KOPT-K1 (cell line): ENCODE data around the gene BRD2.

Experiments used
- H3K27ac ChIP-seq: fragments of 200-600 bp; sonication (generic); 2 replicates; pipeline ENCODE4 v1.5.1; 2016; ENCODE audit warnings: antibody characterized with exemption, mild to moderate bottlenecking, low read depth, low read length; ENCODE audit not compliant: poor library complexity, severe bottlenecking
- H3K36me3 ChIP-seq: fragments of 200-600 bp; sonication (generic); 2 replicates; pipeline ENCODE4 v1.5.1; 2017; ENCODE audit warnings: antibody characterized with exemption, mild to moderate bottlenecking, low read length, moderate library complexity; ENCODE audit not compliant: insufficient read depth
- H3K9me3 ChIP-seq: fragments of 200-600 bp; sonication (generic); 2 replicates; pipeline ENCODE4 v1.5.1; 2017; ENCODE audit warnings: antibody characterized with exemption, low read length, mild to moderate bottlenecking; ENCODE audit not compliant: insufficient read depth, poor library complexity, severe bottlenecking

Gene BRD2

DNA sequence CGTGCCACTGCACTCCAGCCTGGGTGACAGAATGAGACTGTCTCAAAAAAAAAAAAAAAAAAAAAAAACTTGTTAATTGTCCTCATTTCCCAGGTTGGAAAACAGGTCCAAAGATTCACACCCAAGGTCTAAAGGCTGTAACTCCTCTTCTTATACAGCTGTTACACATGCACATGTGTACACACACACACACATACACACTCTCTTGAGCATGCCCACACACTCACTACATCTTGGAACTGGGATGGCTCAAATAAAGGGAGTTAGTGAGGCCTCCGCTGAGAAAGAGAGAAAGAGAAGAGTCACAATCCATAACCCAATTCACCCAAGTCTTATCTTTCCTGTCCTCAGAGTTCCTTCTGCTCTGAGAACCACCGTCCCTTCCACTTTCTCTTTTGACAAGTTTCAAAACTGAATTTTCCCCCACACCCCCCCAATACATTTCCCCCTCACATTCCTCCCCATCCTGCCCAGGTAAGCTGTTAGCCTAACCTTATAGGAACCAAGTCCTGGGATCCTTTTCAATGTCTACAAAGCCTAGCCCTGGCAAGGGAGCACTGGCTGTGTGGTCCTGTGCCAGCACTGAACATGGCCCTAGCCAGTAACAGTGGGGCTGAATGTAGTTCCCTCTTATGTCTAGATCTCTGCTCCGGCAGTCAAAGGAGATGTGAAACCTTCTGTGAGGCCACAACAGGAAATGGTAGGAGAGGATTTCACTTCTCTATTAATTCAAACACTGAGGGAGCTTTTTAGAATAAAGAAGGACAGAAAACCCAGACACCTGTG, 24.3 kb upstream of the BRD2 start:
- H3K36me3 ChIP-seq, result no peaks in the 10 kb centered on the region

DNA sequence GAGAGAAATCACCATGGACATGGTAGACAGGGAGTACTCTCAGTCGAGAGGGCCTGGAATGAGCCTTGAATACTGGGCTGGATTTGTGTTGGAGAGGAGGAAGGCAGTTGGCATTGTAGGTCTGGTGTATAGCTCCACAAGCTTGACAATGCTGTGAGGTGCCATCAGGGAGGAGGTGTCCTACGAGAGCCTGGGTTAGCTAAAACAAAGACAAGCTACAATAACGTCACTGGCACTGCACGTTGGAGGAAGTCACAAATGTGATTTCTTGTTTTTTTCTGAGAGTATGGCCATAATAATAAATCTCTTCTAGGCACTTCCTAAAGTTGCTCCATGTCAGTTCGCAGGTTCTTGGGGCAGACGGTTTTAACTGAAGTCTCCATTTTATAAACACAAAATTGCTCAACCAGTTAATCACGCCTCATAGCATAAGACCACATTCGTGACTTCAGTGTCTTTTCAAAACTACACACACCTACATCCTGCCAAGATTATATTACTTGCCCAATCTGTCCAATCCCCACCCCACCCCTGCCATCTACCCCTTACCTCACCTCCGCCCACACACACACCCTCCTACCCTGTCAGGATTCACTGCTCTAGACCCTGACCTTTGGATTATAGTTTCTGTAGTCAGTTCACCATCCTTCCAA, 23.2 kb upstream of the BRD2 start:
- no peaks in the 10 kb centered on the region for H3K36me3 ChIP-seq
- peak overlapping the region; percentile 80 for H3K27ac ChIP-seq
- peaks cover 2% of the 10 kb centered on the region for H3K9me3 ChIP-seq

More for the DNA sequence above, 24.3 kb upstream of the BRD2 start:
- peak overlapping the region; percentile 80 for H3K27ac ChIP-seq
- H3K9me3 ChIP-seq, result peaks cover 2% of the 10 kb centered on the region

DNA sequence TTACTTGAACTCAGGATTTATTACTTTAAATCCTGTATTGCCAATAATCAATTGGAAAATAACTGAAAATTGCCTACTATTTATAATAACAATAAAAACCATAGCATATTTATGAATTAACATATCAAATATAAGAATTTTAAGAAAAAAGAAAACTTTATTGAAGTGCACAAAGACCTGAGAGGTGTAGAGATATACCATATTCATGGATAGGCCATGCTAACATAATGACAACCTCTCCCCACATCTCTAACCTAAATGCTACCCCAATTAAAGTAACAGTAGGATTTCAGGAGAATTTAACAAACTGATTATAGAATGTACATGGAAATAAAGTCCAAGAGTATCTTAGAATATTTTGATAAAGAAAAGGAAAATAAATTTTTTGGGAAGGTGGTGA, 22.4 kb upstream of the BRD2 start:
- Histone ChIP-seq H3K27ac (no peak overlapping the region), H3K9me3 (peaks cover 2% of the 10 kb centered on the region), H3K36me3 (no peaks in the 10 kb centered on the region)

DNA sequence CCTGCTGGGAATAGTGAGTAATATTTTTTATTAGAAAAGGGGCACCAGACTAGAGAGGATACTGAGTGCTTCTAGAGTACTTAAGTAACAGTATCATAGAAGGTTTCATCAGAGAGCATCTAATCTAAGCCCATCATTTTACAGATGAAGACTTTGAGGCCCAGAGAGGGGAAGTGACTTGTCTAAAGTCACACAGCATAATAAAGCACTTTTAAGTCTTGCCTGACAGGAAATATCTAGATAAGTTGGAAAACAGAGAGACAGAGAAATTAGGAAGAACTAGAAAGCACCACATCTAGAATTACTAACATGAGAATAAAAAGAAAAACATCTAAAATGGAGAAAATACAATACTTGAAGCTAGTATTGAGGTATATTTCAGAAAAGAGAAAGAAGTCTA, 21.5 kb upstream of the BRD2 start:
- Histone ChIP-seq H3K36me3 (no peaks in the 10 kb centered on the region), H3K27ac (no peak overlapping the region), H3K9me3 (peaks cover 2% of the 10 kb centered on the region)

DNA sequence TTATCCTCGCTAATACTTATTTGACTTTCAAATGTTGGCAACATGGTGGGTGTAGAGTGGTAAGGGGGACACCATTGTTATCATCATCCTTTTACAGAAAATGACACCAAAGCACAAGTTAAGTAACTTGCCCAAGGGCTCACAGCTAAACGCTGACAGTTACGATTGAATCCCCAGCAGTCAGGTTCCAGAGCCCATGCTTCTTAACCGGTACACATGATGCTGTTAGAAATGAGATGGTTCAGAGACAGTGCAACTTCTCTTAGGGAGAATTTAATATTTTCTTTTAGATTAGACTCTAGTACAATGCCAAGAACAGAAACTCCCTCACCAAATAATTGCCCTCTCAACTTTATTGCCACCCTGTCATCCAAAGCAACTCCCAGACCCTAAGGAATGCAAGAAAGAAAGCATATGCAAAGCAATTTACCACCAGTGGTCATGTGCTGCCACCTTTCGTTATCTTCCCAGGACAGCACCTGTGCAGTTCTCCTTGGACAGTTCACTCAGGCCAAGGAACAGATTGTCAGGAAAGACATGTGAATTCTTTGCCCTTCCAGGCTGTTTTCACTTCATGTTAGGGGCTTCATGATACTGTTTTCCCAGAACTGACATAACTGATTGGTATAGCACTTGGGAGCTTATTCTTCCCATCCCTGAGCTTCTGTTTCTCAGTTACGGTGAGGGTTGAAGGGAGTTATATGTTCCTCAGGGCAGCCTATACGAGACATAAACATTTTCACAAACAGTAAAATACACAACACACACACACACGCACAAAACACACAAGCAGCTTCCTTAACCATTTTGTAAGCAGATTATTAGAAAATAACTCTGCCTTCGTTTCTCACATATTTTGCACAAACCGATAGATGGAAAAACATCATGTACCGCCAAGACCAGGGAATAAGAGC, 20.6 kb upstream of the BRD2 start:
- Histone ChIP-seq H3K9me3 (peaks cover 2% of the 10 kb centered on the region), H3K27ac (no peak overlapping the region), H3K36me3 (no peaks in the 10 kb centered on the region)

DNA sequence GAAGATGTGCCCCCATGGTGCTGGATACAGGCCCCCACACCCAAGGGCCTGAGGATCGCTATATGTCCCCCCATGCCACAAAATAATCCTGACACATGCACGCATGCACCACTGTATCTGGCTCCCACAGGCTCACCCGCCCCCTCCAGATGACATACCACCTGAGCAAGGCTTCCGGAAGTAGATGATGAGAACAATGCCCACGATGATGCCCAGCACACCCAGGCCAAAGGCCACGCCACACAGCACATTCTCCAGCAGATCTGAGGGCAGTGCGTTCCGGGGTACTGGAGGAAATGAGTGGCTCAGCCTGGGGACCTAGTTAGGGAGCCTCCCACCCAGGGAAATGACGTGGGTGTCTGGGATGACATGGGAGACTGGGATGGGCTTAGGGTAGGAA, 19.3 kb upstream of the BRD2 start:
- H3K36me3 ChIP-seq, result no peaks in the 10 kb centered on the region
- no peak overlapping the region for H3K27ac ChIP-seq

DNA sequence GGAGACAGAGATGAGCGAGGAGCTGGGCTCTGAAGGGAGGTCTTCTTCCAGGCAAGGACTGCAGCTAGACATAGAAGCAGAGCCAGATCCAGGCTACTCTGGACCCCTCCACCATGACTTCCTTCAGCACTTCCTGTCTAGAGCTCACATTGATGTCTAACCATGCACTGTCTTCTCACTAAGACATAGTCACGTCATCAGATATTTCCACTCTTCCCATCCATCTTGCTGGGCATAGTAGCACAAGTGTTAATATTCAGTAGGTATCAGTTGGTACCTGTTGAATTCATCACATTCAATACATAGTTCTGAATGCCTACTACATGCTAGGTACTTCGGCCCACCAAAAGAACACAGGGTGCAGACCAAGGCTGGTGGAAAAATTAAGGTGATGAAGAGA, 18.4 kb upstream of the BRD2 start:
- Histone ChIP-seq H3K9me3 (peaks cover 2% of the 10 kb centered on the region), H3K27ac (no peak overlapping the region), H3K36me3 (no peaks in the 10 kb centered on the region)

More for the DNA sequence above, 19.3 kb upstream of the BRD2 start:
- peaks cover 2% of the 10 kb centered on the region for H3K9me3 ChIP-seq

DNA sequence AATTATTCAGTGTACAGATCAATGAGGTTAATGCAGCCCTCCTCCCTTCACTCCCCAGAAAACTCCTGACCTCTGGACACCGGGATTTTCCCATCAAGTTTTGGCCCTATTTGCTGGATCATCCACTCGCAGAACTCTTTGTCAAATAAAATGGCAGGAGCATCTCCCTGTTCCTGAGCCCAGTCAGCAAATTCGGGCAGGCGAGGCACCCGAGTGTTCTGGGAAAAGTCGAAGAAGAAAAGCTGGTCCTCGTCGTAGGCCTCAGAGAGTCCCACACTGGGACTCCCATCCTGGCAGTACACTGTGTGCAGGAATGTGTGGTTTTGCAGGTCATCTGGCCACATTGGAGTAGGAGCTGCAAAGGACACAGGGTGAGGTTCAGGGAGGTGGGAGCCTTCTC, 17.9 kb upstream of the BRD2 start:
- H3K9me3 ChIP-seq, result peaks cover 2% of the 10 kb centered on the region
- no peak overlapping the region for H3K27ac ChIP-seq

DNA sequence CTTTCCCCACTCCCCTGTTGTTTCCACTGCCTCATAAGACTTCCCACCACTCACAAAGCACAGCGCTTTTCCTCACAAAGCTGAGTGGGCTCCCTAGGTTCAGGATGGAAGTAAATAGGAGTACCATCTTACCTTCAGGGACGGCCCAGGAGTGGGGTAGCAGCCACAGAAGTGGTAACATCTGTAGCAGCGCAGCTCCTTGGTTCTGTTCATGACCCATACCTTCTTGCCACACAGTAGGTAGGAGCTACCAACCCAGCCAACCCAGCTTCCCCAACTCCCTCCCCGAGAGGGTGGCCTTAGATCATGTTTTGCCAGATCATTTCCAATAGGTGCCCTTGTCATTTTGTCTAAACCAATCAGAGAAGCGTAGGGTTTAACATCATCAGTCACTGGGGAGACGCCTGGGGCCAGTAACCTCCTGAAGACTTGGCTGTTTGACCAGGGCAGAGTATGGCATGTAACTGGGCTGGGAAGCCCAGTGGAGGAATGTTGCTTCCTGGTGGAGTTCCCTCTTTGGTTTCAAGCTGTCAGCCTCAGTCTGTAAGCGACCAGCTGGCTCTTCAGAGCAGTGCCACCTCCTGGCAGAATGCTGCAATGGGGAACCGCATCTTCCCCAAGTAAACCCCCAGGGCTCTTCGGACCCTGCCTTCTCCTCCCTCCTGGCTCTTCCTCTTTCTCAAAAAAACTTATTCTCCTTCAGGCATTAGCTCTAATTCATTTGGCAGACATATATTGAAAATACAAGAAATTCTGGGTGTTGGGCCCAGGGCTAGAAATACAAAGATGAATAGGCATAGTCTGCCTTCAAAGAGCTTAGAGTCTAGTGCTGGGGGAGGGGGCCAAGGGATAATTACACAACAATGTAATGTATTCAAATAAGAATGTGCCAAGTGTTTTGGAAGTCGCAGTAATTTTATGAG, 15.3 kb upstream of the BRD2 start, which contains the start of gene HLA-DMA:
Gene HLA-DMA (minus strand): TSS at position 281 of the 923 bp plus-strand sequence. CDS start 61 bp downstream, at position 220.
- Histone ChIP-seq H3K9me3 (no peaks in the 10 kb centered on the region), H3K36me3 (no peaks in the 10 kb centered on the region), H3K27ac (peak within 1 kb of the TSS; percentile 2)

More for the DNA sequence above, 17.9 kb upstream of the BRD2 start:
- no peaks in the 10 kb centered on the region for H3K36me3 ChIP-seq

DNA sequence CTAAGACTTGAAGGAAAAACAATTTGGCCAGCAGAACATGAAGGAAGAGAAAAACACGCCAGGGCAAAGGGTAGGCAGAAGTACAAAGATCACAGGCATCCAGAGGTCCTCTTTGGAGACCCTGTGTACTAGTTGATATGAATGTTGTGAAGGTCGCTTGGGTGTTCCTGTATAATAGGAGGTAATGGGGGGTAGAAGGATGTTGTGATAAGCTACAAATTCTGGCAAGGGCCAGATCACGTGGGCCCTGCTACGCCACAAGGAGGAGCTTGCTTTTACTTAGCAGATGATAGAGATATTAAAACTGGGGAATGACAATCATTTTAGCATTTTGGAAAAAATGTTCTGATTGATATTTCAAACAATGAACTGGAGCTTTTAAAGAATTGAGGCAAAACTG, 14.6 kb upstream of the BRD2 start:
- no peak overlapping the region for H3K27ac ChIP-seq
- no peaks in the 10 kb centered on the region for H3K36me3 ChIP-seq
- H3K9me3 ChIP-seq, result no peaks in the 10 kb centered on the region

DNA sequence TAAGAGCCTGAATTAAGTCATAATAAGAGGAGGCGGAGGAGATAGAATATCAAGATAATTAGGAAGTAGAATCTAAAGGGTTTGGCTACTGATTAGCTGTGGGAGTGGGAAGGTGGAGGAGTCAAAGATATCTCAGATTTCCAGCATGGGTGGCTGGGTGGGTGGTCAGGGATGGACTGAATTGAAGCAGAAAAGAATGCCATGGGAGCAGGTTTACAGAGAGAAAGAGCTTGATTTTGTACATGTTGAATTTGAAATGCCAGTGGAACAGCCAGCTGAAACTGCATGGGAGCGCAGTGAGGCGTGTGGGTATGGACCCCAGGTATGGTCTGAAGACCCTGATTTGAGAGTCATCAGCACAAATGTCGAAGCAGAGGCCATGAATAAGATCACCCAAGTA, 14.1 kb upstream of the BRD2 start:
- H3K9me3 ChIP-seq, result no peaks in the 10 kb centered on the region
- no peaks in the 10 kb centered on the region for H3K36me3 ChIP-seq
- no peak overlapping the region for H3K27ac ChIP-seq

DNA sequence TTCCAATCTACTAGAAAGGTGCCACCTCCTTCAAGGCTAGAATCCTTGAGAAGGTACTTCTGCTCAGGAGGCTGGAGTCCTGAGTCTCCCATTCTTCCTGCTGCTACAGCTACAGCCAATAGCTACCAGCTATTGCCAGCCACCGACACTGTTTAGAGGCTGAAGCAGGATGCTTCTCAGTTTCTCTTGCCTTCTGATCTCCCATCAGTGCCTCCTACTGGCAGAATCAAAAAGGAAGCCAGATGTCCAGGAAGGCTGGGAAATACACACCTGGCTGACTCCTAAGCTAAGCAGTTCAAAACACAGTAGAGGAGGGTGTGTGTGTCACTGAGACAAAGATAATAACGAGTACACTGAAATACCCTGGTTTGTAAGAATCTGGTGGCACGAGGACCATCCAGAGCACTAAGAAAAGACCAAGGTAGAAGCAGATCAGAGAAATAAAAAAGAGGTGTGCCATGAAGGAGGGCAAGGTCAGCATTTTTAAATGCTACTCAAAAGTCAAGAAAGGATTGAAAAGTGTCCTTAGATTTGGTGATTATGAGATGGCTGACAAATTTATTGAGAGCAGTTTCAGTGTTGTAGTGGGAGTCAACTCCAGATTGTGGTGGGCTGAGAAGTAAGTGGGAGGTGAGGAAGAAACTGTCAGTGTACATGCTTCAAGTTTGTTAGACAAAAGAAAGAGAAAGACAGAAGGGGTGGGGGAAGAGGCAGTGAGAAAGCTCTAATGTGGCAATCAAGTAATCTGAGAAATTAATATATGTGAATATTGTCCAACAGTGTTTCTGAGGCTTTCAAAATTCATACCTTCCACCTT, 13.2 kb upstream of the BRD2 start:
- no peak overlapping the region for H3K27ac ChIP-seq
- H3K36me3 ChIP-seq, result no peaks in the 10 kb centered on the region
- H3K9me3 ChIP-seq, result no peaks in the 10 kb centered on the region

DNA sequence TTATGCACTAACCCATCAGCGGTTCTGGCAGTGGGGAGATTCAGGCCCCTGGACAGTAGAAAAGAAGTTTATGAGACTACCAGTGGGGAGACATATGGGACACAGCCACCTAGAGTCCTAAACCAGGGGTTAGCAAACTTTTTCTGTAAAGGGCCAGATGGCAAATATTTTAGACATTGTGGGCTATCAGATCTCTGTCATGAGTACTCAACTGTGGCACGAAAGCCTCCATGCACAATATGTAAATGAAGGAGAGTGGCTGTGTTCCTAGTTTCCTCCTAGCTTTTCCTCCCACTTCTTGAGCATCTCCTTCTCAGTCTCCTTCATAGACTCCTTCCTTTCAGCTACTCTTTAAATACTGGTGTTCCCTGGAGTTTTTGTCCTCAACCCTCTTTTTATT, 12.2 kb upstream of the BRD2 start:
- no peaks in the 10 kb centered on the region for H3K36me3 ChIP-seq
- no peaks in the 10 kb centered on the region for H3K9me3 ChIP-seq
- H3K27ac ChIP-seq, result no peak overlapping the region
